Measurements from ENCODE around the gene TGFBR3L. TPM values are rescaled to one million over a fixed set of nuclear protein-coding genes. Genes with fewer than 3 reads are reported as not detected.

TGFBR3L gene
- total and polyA plus RNA-seq, 2 experiments from 2014 or later = 1.7 to 7.0 TPM

- TF ChIP-seq REST (IDR thresholded peaks at IDR 0.05; ENCODE audit: unreplicated experiment) (no peak), ZNF331 (CRISPR knock-in tag; IDR thresholded peaks at IDR 0.05; ENCODE audit: low read depth) (no peak), ETS1 (IDR thresholded peaks at IDR 0.05) (no peak), EZH2 (IDR thresholded peaks at IDR 0.05; ENCODE audit: low read depth, unreplicated experiment) (no peak)
These were observed 12.3 kb downstream of the TGFBR3L start (continued) for GRCh38 chr19:7926727-7927604.

GRCh38 chr19:7927605-7928333 is 13.1 kb downstream of the TGFBR3L start:
- Histone ChIP-seq H4K20me1 (replicated peaks; ENCODE audit: insufficient read depth) (peaks cover 6% of the 10 kb centered on the region; the same call in 1 of the 2 replicates), H3K79me2 (replicated peaks; ENCODE audit: insufficient read depth) (no peaks in the 10 kb centered on the region), H3K4me2 (no peak overlapping the region), H3K4me1 (ENCODE audit: insufficient read depth) (peaks cover 4% of the 10 kb centered on the region; the same call in 1 of the 2 replicates), H3K27ac (ENCODE audit: low read depth) (no peak overlapping the region), H3K27me3 (ENCODE audit: insufficient read depth) (no peaks in the 10 kb centered on the region), H3F3A (replicated peaks; ENCODE audit: low read depth) (peaks cover 31% of the 10 kb centered on the region), H3K4me3 (no peak overlapping the region), H2AFZ (no peak overlapping the region), H3K36me3 (ENCODE audit: insufficient read depth) (no peaks in the 10 kb centered on the region; the same call in 1 of the 2 replicates), H3K9me2 (ENCODE audit: insufficient read depth) (no peaks in the 10 kb centered on the region)
- Mint-ChIP-seq H3K27ac (no peak overlapping the region), H3K27me3 (ENCODE audit: insufficient read depth, low read depth, poor library complexity) (peaks cover 21% of the 10 kb centered on the region), H3K36me3 (ENCODE audit: low read depth) (peaks cover 39% of the 10 kb centered on the region), H3K9me3 (no peaks in the 10 kb centered on the region), H3K4me3 (no peak overlapping the region), H3K4me1 (peaks cover 4% of the 10 kb centered on the region)
- ATAC-seq (no peak), DNase-seq (ENCODE audit: low spot score) (no peak)
- TF ChIP-seq ZNF331 (CRISPR knock-in tag; IDR thresholded peaks at IDR 0.05; ENCODE audit: low read depth) (no peak), POLR2AphosphoS5 (IDR thresholded peaks at IDR 0.05; ENCODE audit: low read depth) (no peak), EZH2 (IDR thresholded peaks at IDR 0.05; ENCODE audit: low read depth, unreplicated experiment) (no peak), ZNF114 (CRISPR knock-in tag; IDR thresholded peaks at IDR 0.05) (no peak), ZNF462 (CRISPR knock-in tag; IDR thresholded peaks at IDR 0.05) (no peak)

Data from GM23338 (cell line).